ENCODE measurements around the gene CFAP99.
"Not testable (repeated sequence)": the region's sequence is repeated elsewhere in the genome, so short reads cannot be mapped to it uniquely, and the experiment has no call there.

The CFAP99 gene

DNA sequence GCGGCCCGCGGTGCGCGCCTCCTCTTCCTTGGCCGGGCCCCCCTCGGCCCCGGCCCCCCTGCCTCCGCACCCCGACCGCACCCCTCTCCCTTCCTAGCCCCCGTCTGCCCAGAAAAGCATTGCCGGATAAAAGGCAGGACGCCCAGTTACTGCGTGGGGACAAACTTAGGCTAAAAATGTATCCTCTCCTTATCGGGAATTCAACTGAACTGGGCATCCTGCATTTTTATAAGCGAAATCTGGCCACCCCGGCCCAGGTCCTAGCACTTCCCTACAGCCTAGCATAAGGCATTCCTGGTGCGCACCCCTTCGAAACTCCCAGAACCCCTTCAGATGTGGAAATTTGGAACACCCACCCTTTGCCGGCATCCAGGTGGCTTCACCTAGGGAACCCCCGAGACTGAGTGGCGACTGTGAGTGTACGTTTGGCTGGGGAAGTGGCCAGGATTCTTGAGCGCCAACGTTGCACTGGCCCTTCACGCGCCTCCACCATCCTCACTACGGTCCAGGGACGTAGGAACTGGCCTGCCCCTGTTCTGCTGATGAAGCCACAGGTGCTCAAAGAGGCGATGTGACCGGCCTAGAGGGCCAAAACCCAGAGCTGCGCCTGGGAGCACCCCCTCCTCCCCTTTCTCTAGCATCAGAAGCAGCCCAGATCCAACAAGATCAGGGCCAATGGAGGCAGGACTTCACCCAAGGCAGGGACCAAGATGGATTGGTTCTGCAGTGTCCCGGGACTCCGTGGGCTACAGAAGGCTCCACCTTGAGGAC is 44.4 kb downstream of the CFAP99 start:
- peaks cover 48% of the 10 kb centered on the region for H3K27me3 Mint-ChIP-seq
- H3K27ac Mint-ChIP-seq, result no peak overlapping the region
- H3K9me3 Mint-ChIP-seq, result no peaks in the 10 kb centered on the region
- H3K4me1 Mint-ChIP-seq, result peaks cover 19% of the 10 kb centered on the region
- no peak for DNase-seq
- H3K4me3 Mint-ChIP-seq, result peak overlapping the region; percentile 55
- H3K36me3 Mint-ChIP-seq, result peaks cover 2% of the 10 kb centered on the region
- CTCF ChIA-PET, result interaction anchor here (1.0 to 3.1 kb wide), 5 partner anchors 22 to 243 kb away, joined by 3 to 13 read pairs (median 9); partner anchors contain the start of genes HAUS3 and POLN

DNA sequence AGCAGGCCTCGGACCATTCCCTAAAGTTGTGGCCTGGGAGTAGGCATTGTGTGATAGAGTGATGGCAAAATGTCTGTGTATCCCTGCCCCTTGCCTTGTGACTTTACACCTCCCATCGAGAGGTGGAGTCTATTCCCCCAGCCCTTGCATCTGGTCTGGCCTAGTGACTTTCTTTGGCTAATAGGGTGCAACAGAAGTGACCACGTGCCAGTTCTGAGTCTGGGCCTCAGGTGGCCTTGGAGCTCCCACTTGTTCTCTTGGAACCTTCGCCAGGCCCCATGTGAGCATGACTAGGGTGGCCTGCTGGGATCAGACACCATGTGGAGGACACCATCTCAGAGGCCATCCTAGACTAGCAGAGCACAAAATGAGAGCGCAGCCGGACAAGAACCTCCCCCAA is 46.3 kb downstream of the CFAP99 start:
- Mint-ChIP-seq H3K9me3 (no peaks in the 10 kb centered on the region), H3K27ac (no peak overlapping the region), H3K27me3 (peaks cover 33% of the 10 kb centered on the region), H3K36me3 (peaks cover 12% of the 10 kb centered on the region), H3K4me1 (peaks cover 23% of the 10 kb centered on the region), H3K4me3 (no peak overlapping the region)
- DNase-seq, result no peak
- CTCF ChIA-PET, result interaction anchor here (0.7 to 3.1 kb wide), 3 partner anchors 24 to 721 kb away, joined by 3 to 13 read pairs (median 9); no protein-coding TSS in a partner anchor

DNA sequence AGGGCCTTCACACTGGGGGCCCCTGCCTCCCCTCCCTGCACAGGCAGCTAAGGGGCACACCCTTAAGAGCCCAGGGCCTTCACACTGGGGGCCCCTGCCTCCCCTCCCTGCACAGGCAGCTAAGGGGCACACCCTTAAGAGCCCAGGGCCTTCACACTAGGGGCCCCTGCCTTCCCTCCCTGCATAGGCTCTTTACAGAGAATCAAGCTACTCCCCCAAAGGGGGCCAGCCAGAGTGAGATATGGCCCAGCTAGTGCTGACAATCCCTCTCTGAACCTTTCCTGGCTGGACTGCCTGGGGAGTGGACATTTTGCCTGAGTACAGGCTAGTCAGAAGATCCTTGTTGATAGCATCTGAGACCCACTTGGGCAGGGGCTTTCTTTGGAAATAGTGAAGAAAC is 46.8 kb downstream of the CFAP99 start:
- CTCF ChIA-PET, result interaction anchor here (2.3 to 3.1 kb wide), 2 partner anchors 24 to 246 kb away, joined by 9 to 13 read pairs; no protein-coding TSS in a partner anchor
- H3K27ac Mint-ChIP-seq, H3K4me3 Mint-ChIP-seq, H3K9me3 Mint-ChIP-seq, DNase-seq: not testable (repeated sequence)
- H3K36me3 Mint-ChIP-seq, result peaks cover 18% of the 10 kb centered on the region
- H3K27me3 Mint-ChIP-seq, result peaks cover 28% of the 10 kb centered on the region
- H3K4me1 Mint-ChIP-seq, result peaks cover 29% of the 10 kb centered on the region

DNA sequence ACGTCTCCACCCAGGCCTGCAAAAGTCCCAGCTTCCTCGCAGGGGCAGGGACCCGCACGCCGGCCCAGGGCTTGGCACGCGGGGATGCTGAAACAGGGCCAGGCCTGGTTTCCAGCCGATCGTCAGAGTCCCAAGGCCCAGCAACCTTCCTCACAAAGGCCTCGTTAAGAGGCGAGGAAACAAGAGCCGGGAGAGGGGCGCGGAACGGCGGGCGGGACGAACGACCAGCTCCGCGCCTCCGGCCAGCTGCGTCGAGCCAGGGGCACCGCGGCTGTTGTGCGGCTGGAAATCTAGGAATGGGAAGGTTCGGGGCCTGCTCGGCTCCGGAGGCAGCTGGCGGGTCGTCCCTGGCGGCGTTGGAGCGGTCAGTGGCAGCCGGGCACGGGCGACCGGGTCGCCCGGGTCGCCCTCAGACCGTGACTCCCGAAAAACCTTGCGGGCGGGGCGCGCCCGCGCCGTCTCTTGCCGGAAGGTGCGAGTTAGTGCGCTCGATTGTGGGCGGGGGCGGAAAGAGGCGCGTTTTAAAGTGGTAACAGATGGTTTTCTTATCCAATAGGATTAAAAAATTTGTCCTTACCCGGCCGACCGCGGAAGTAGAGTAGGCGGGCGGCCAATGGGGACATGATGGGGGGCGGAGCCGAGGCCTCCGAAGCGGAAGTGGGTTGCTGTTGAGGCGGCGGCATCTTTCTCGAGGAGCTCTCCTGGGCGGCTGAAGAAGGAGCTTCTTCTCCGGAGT is 49.9 kb downstream of the CFAP99 start, which contains the start of gene RNF4:
RNF4 (plus strand) TSS at position 651 of the 736 bp plus-strand sequence. CDS start 21,388 bp downstream, outside the sequence.
- Mint-ChIP-seq H3K4me1 (peaks cover 43% of the 10 kb centered on the region), H3K36me3 (peaks cover 36% of the 10 kb centered on the region)

DNA sequence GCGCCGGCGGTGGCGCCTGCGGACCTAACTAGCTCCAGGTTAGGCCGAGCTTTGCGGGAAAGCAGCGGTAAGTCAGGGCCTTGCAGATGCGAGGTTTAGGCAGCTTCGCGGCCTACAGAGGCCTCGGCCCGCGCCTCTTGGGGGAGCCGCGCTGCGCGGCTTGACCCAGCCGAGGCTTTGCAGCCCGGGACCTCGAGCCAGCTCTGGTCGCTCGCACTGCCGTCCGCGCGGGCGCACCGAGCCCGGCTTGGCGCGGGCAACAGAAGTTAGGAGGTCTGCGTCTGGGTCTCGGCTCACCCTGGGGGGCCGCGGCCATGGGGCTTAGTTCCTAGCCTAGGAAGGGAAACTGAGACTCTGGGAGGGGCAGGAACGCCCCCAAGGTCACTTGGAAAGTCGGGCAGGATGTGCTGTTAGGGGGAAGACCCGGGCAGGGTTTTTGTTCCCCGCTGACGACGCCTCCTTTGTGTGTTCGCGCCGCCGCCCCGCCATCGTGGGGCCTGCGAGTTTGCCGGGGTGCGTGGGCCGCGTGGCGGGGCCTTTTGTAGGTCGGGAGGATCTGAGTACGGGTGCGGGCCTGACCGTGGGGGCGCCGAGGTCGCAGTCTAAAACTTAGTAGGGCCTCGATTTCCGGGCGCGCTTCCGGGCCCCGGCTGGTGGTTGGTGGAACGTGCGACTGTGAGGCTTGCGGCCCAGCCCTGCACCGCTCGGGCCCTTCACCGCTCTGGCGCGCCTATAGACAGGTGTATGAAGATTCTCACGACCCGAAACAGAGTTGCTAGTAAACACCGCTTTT is 50.6 kb downstream of the CFAP99 start:
- H3K9me3 Mint-ChIP-seq, result no peaks in the 10 kb centered on the region
- H3K27me3 Mint-ChIP-seq, result no peaks in the 10 kb centered on the region
- H3K4me3 Mint-ChIP-seq, result peak overlapping the region; percentile 98
- DNase-seq, result peak; percentile 85
- peaks cover 46% of the 10 kb centered on the region for H3K4me1 Mint-ChIP-seq
- CTCF ChIA-PET, result interaction anchor here (0.7 to 1.4 kb wide), 5 partner anchors 16 to 249 kb away, joined by 3 to 8 read pairs (median 3); no protein-coding TSS in a partner anchor
- H3K27ac Mint-ChIP-seq, result peak overlapping the region; percentile 99
- peaks cover 38% of the 10 kb centered on the region for H3K36me3 Mint-ChIP-seq

More for the DNA sequence above, 49.9 kb downstream of the CFAP99 start, which contains the start of gene RNF4:
- no peaks in the 10 kb centered on the region for H3K9me3 Mint-ChIP-seq
- DNase-seq, result peak; percentile 98
- H3K4me3 Mint-ChIP-seq, result peak within 1 kb of the TSS; percentile 98
- CTCF ChIA-PET, result interaction anchor here (0.7 to 1.4 kb wide), 7 partner anchors 17 to 248 kb away, joined by 3 to 8 read pairs (median 4); no protein-coding TSS in a partner anchor
- peak within 1 kb of the TSS; percentile 99 for H3K27ac Mint-ChIP-seq
- H3K27me3 Mint-ChIP-seq, result peaks cover 3% of the 10 kb centered on the region

DNA sequence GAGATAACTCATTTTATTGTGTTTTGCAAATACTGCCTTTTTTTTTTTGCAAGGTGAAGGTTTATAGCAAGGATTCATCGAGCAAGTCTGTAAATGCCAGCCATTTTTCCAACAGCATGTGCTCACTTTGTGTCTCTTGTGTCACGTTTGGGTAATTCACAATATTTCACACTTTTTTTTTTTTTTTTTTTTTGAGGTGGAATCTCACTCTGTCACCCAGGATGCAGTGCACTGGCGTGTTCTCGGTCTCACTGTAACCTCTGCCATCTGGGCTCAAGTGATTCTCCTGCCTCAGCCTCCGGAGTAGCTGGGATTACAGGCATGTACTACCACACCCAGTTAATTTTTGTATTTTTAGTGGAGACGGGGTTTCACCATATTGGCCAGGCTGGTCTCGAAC is 52.0 kb downstream of the CFAP99 start:
- no peak for DNase-seq
- Mint-ChIP-seq H3K9me3 (no peaks in the 10 kb centered on the region), H3K27me3 (no peaks in the 10 kb centered on the region), H3K4me1 (peaks cover 54% of the 10 kb centered on the region), H3K4me3 (peak overlapping the region; percentile 98), H3K27ac (peak overlapping the region; percentile 99), H3K36me3 (peaks cover 44% of the 10 kb centered on the region)
- CTCF ChIA-PET, result no interaction called here

DNA sequence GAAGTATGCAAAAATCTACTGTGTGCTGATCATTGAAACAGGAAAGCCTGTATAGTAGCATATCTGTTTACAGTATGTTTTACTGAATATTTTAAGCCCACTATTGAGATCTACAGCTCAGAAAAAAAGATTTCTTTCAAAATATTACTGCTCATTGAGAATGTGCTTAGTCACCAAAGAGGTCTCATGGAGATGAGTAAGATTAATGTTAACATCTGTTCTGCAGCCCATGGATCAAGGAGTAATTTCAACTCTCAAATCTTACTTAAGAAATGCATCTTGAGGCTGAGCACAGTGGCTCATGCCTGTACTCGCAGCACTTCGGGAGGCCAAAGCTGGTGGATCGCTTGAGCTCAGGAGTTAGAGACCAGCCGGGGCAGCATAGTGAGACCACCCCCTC is 53.4 kb downstream of the CFAP99 start:
- no peak overlapping the region for H3K4me3 Mint-ChIP-seq
- no peak for DNase-seq
- CTCF ChIA-PET, result no interaction called here

DNA sequence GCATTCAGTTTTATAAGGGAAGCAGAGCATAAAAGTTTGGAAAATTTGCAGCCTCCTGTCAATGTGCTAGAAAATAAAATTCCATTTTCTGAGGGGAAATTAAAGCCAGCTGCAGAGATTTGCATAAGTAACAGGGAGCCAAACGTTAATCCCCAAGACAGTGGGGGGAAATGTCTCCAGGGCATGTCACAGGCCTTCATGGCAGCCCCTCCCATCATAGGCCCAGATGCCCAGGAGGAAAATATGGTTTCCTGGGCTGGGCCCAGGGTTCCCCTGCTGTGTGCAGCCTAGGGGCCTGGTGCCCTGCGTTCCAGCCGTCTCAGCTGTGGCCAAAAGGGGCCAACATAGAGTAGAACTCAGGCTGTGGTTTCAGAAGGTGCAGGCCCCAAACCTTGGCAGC is 59.5 kb downstream of the CFAP99 start:
- Mint-ChIP-seq H3K27me3 (no peaks in the 10 kb centered on the region), H3K27ac (no peak overlapping the region), H3K9me3 (no peaks in the 10 kb centered on the region), H3K36me3 (peaks cover 43% of the 10 kb centered on the region), H3K4me1 (peaks cover 81% of the 10 kb centered on the region), H3K4me3 (no peak overlapping the region)
- CTCF ChIA-PET, result no interaction called here
- no peak for DNase-seq

More for the DNA sequence above, 53.4 kb downstream of the CFAP99 start:
- H3K27ac Mint-ChIP-seq, result no peak overlapping the region
- peaks cover 53% of the 10 kb centered on the region for H3K36me3 Mint-ChIP-seq
- H3K9me3 Mint-ChIP-seq, result no peaks in the 10 kb centered on the region
- peaks cover 62% of the 10 kb centered on the region for H3K4me1 Mint-ChIP-seq
- no peaks in the 10 kb centered on the region for H3K27me3 Mint-ChIP-seq

DNA sequence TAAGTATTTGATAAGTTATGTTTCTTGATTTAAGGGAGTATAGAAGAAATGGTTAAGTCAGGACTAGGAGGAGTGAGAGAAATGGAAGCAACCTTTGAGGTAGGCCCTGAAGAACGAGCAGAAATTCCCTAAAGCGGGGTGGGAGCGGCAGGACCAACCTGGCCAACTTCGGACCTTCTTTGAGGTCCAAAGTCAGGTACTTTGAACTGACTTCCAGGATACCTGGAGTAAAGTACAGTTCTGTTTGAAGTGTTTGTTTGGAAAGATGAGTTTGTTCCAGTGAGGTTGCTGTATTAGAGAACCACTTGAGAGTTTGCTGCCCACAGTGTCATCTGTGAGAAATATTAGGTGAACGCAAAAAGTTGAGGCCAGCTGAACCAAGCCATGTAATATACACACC is 61.9 kb downstream of the CFAP99 start:
- CTCF ChIA-PET, result no interaction called here
- DNase-seq, result no peak
- no peak overlapping the region for H3K4me3 Mint-ChIP-seq
- peaks cover 39% of the 10 kb centered on the region for H3K36me3 Mint-ChIP-seq
- no peak overlapping the region for H3K27ac Mint-ChIP-seq
- H3K9me3 Mint-ChIP-seq, result no peaks in the 10 kb centered on the region
- no peaks in the 10 kb centered on the region for H3K27me3 Mint-ChIP-seq
- peaks cover 89% of the 10 kb centered on the region for H3K4me1 Mint-ChIP-seq

DNA sequence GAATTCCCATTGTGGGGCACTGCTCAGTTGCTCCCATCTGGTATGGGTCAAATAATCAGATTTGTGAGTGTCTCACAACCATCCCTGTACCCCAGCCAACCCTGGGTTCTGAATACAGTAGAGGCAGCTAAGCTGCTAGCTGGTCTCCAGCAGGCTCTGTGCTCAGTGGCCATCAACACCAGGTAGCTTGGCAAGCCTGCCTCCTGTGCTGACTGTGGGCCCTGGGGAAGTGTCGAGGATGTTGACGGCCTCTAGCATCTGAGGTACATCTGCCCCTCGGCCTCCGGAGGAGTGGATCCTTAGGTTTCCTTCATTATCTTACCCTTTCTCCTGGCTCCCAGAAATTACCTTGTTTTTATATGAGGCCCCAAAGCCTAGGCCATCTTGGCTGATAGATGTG is 63.4 kb downstream of the CFAP99 start:
- Mint-ChIP-seq H3K36me3 (peaks cover 26% of the 10 kb centered on the region), H3K9me3 (no peaks in the 10 kb centered on the region), H3K4me1 (peaks cover 90% of the 10 kb centered on the region), H3K27ac (peak overlapping the region; percentile 85), H3K27me3 (no peaks in the 10 kb centered on the region), H3K4me3 (no peak overlapping the region)
- no peak for DNase-seq
- CTCF ChIA-PET, result no interaction called here

DNA sequence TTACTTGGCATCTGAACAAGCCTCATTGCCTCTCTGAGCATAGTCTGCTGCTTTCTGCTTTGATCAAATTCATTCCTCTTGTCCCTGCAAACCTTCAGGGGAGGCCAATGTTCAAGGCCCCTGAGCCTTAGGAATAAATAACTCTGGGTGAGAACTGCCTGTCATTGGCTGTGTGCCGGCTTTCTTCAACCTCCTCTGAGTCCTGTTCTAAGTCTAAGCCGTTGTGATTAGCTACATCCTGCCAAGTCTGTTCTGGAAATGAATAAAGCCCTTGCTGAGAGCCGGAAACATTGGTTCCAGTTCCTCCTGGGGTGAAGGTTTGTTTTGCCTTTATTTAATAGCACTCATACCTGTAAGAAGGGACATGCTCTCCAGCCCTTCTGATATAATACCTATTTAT is 63.9 kb downstream of the CFAP99 start:
- Mint-ChIP-seq H3K27ac (peak overlapping the region; percentile 85), H3K36me3 (peaks cover 23% of the 10 kb centered on the region), H3K9me3 (no peaks in the 10 kb centered on the region), H3K27me3 (no peaks in the 10 kb centered on the region), H3K4me3 (peak overlapping the region; percentile 32), H3K4me1 (peaks cover 88% of the 10 kb centered on the region)
- CTCF ChIA-PET, result no interaction called here
- peak; percentile 29 for DNase-seq

DNA sequence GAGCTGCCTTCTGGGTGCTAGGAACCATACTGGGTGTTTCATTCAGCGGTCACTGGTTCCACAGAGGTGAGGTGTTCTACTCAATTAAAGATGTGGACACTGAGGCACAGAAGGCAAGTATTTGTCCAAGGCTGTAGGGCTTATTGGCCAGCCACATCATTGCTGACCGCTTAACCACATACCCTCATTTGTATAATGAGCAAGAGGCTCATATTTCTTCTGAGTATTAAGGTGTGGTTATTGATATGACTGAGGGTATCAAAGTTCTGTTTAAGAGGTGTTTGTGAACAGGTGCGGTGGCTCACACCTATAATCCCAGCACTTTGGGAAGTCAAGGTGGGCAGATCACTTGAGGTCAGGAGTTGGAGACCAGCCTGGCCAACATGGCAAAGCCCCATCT is 64.5 kb downstream of the CFAP99 start:
- DNase-seq, result no peak
- Mint-ChIP-seq H3K27me3 (no peaks in the 10 kb centered on the region), H3K36me3 (peaks cover 19% of the 10 kb centered on the region), H3K27ac (no peak overlapping the region), H3K4me1 (peaks cover 87% of the 10 kb centered on the region), H3K9me3 (no peaks in the 10 kb centered on the region), H3K4me3 (no peak overlapping the region)
- CTCF ChIA-PET, result no interaction called here

DNA sequence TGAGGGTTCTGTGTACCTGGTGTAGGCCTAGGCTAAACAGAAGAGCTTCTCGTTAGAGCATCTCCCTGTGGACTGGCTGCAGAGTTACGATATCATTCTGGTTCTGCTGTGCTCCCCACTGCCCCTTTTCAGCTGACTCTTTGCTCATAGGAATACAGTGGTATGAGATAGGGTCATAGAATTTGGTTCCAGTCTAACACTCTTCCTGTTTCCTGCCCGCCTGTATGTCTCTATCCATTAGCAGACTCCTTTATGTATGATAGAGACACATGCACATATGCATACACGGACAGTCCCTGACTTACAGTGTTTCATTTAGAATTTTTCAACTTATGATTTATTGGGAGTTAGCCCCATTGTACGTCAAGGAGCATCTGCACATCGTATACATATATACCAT is 65.4 kb downstream of the CFAP99 start:
- Mint-ChIP-seq H3K27ac (peak overlapping the region; percentile 84), H3K4me3 (no peak overlapping the region), H3K27me3 (no peaks in the 10 kb centered on the region)

DNA sequence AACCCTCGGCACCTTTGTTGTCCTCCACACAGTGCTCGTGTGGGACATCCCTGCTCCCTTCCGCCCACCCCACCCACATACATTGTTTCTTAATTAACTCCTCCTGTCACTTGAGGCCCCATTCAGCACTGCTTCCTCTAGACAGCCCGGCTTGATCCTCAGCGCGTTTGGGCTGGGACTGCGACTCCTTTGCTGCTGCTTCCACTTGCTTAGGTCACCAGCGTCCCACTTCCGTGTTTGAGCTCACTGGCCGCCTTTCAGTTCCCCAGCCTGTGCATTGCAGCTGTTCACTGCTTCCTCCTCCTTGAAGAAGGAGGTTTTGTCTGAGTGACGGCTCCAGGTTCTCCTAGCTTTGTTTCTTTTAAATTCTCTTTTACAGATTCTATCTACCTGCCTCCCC is 66.2 kb downstream of the CFAP99 start:
- Mint-ChIP-seq H3K4me1 (peaks cover 72% of the 10 kb centered on the region), H3K27ac (peak overlapping the region; percentile 84), H3K36me3 (peaks cover 16% of the 10 kb centered on the region), H3K4me3 (peak overlapping the region; percentile 35), H3K27me3 (no peaks in the 10 kb centered on the region), H3K9me3 (no peaks in the 10 kb centered on the region)
- CTCF ChIA-PET, result interaction anchor here (0.8 to 1.1 kb wide), 3 partner anchors 16 to 43 kb away, joined by 3 read pairs; partner anchors contain the start of gene RNF4
- peak; percentile 88 for DNase-seq

More for the DNA sequence above, 65.4 kb downstream of the CFAP99 start:
- CTCF ChIA-PET, result no interaction called here
- Mint-ChIP-seq H3K9me3 (no peaks in the 10 kb centered on the region), H3K36me3 (peaks cover 19% of the 10 kb centered on the region), H3K4me1 (peaks cover 80% of the 10 kb centered on the region)
- no peak for DNase-seq
